HG02759 (cell line): ENCODE data around the gene TFCP2L1.

Experiments
- ATAC-seq: cut with Tn5 transposase; IDR thresholded peaks from one replicate; pipeline ENCODE4 v1.9.1; 2021; ENCODE audit warnings: mild to moderate bottlenecking, moderate library complexity; ENCODE audit not compliant: unreplicated experiment

The TFCP2L1 gene

DNA sequence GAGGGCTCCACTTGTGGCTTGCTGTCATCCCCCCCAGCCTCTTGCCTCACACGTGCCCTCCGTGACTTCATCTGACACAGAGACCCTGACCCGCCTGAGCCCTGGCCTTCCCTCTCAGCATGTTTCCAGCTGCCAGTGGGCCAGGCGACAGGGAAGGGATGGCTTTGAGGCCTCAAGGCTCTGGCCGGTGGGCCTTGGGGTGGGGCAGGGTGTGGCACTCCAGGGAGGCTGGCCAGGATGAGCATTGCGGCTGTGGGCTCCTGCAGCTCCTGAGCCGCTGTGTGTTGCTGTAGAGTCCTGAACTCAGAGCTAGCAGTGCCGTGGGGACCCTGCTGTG is 85.0 kb downstream of the TFCP2L1 start:
- ATAC-seq = no peak

DNA sequence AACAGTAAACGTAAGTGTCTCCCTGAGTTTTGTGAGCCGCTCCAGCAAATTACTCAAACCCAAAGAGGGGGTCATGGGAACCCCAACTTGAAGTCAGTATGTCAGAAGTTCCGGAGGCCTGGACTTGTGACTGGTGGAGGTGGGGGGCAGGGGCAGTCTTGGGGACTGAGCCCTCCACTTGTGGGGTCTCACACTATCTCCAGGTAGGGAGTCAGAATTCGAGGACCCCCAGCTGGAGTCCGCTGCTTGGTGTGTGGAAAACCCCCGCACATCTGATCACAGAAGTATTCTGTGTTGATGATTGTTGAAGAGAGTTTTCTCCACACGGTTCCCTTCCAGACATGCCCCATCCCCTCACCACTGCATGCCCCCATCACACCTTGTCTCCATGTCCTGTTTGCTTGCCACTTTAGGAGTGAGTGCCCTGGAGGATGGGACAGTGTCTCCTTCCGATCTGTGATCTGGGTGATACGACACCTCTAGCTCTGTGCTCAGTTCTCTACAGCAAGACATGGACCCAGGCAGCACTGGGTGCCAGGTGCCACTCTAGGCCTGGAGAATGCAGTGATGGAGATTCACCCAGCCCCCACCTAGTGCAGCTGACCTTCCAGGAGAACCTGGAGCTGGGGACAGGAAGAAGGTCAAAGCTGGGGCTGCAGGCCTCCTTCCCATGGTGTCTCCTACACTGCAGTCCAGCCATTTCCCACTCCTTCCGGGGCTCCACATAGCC is 85.6 kb downstream of the TFCP2L1 start:
- ATAC-seq = no peak

DNA sequence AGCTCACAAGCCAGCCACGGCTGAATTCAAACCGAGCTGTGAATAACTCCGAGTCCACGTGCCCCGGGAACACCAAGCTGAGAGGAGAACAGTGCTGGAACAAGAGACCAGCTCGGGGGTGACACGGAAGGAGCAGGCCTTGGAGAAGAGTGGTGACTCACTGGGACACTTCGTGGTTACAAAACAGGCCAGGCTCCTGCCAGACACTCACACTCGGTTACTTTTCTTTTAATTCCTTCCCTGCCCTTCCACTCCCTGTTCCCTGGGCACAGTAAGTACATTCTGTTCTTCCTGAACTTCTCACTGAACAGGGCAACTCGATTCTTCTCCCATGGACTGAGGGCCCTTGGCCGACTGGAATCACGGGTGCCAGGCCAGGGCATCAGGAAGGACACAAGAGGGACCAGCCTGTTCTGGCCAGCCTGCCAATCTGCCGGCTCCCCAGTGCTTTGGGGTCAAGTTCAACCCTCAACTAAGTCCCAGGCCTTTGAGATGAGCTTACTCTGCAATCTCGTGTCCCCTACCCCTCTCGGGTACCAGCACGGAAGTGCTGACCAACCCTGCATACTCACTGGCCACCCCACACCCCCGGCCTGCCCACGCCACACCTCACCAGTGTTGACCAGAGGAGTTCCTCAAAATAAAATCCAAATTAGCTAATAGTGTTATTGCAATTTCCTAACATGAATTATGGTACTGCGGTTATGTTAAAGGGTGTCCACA is 87.5 kb downstream of the TFCP2L1 start:
- ATAC-seq = no peak

DNA sequence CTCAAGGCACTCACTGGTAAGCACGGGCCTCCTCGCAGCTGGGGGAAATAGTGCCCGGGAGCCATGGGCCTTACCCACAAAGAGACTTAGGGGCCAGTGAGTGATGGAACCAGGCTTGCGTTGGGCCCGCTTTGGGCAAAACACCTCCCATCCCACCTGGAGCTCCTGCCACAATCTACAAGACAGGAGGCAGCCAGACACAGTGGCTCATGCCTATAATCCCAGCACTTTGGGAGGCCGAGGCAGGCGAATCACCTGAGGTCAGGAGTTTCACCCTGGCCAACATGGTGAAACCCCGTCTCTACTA is 88.2 kb downstream of the TFCP2L1 start:
- no peak for ATAC-seq

GRCh38 chr2:121196132-121196848 is 88.7 kb downstream of the TFCP2L1 start:
- ATAC-seq = no peak

DNA sequence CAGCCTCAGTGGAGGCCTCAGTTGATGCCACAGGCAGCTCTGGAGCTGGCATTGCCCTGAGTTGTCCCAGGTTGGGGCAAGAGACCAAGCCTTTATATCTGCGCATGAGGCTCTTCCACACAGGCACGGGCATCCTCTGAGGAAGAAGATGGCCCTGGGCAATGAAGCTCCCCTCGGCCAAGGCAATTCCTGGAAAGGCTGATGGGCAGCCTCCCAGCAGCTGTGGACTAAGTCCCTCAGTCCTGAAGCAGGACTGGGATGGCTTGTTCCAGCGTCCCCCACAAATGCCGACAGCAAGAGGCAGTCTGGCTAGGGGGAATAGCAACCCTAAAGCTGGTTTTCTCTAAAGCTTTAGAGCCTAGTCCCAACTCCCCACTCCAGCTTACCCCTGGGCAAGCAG is 90.0 kb downstream of the TFCP2L1 start:
- no peak for ATAC-seq

DNA sequence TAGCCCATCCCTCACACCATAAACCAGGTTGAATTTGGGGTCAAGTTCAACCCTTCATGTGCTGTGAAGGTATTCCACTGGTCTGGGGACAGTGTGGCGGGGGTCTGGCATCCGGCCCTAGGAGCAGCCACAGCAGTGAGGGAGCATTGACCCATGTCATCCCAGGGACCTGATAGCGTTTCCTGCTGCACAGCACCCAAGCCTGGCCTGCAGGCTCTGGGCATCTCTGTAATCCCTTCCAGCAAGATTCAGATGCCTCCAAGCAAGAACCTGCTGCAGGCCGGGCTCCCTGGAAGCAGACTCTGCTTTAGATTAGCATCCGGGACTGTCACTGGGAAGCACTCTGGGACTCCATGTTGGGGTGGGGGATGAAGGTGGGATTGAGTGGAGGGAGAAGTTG is 90.4 kb downstream of the TFCP2L1 start:
- ATAC-seq = no peak

- no peak for ATAC-seq
These were observed 91.8 kb downstream of the TFCP2L1 start for GRCh38 chr2:121193185-121193584.

- ATAC-seq = no peak
These were observed 92.4 kb downstream of the TFCP2L1 start for GRCh38 chr2:121192576-121192975.

- no peak for ATAC-seq
These were observed 93.5 kb downstream of the TFCP2L1 start for GRCh38 chr2:121191191-121192170.

DNA sequence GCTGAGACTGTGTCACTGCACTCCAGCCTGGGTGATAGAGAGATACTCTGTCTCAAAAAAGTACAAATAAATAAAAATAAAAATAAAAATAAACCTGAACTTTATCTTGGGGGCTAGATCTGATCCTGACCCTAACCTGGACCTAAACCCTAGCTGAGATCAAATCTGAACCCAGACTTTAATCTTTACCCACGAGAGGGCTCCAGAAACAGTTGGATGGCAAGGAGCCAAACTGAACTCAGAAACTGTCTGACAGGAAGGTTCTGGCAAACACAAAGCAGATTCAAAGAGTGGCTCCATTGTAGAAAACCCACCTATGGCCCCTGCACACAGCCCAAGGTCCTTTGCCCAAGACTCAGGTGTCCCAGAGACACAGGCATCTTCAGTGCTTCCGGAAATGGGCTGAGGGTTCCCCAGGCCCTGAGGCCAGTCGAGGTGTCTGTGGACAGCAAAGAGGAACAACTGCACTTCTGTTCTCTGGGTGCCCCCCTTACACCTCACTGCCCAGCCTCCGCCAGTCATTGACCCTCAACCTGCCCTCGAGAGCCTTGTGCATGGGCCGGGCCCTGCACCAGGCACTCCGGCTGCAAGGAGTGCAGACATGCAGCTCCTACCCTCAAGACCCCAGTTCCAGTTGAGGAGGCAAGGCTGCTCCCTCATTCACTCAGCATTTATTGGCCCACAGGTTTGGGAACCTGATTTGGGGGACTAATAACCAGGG is 95.2 kb downstream of the TFCP2L1 start:
- ATAC-seq = no peak

DNA sequence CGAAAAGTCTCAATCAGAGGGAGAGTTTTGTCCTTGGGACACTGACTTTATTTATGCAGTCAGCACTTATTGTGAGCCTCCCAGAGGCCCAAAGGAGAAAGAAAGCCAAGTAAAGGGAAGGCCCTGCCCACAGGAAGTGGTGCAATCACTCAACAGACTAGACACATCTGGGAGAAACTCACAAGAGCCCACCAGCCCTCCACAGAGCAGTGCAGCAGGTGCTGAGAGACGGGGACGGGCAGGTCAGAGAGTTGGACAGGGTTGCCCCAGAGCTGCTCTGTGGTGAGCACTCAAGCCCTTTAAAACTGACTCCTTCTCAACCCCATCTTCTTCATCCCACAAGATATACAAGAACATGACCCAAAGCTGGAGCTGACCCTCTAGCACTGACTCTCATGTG is 96.0 kb downstream of the TFCP2L1 start:
- no peak for ATAC-seq

- ATAC-seq = no peak
These were observed 97.0 kb downstream of the TFCP2L1 start for GRCh38 chr2:121187982-121188411.

GRCh38 chr2:121187351-121187981 is 97.5 kb downstream of the TFCP2L1 start:
- no peak for ATAC-seq

DNA sequence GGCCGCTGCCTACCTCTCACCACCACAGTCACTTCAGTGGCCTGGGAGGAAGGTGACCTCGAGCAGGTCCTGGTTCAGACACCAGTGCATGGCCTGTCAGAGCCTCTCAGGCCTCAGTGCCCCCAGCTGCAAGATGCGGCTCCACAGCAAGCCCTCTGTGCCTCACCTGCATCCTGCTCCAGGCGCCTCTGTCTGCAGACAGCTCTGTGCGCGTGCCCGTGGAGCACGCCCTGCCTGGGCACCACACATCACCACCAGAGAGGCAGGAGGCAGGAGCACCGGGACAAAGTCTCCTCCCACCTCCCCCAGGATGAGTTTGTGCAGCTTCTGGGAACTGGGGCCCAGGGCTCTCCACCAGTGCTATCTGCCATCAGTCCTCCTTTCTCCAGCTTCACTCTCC is 98.7 kb downstream of the TFCP2L1 start:
- ATAC-seq = no peak

GRCh38 chr2:121185571-121186074 is 99.4 kb downstream of the TFCP2L1 start:
- ATAC-seq = no peak

DNA sequence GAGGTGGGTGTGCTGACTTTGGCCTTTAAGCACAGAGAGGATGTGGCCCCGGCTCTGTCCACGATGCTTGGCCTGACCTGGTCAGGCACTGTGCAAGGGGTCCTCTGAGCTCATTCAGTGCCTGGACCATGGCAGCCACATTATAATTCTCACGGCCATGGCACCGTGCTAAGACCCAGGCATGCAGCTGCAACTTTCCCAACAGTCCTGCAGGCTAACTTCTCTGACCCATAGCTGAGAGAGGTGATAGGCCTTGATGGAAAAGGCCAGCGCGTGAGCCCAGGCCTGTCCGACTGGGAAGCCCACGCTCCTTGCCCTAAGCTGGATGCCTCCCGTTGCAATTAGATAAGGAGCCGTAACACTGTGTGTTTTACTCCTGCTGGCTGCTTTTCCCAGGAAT is 99.9 kb downstream of the TFCP2L1 start:
- ATAC-seq = no peak

GRCh38 chr2:121184248-121184862 is 100.6 kb downstream of the TFCP2L1 start:
- ATAC-seq = no peak

- ATAC-seq = no peak
These were observed 102.5 kb downstream of the TFCP2L1 start for GRCh38 chr2:121182520-121182919.
